Endodermal cell (in vitro differentiated cells): ENCODE measurements around the gene TMEM200A. TPM values are rescaled to one million over a fixed set of nuclear protein-coding genes. Genes with fewer than 3 reads are reported as not detected.

Experiments
- DNase-seq: peaks from one replicate; pipeline ENCODE4 v3.0.0-alpha.2; 2017
- H3K27ac ChIP-seq: 2 replicates; pipeline ENCODE4 v1.5.1; 2013; ENCODE audit warnings: mild to moderate bottlenecking, low read depth, low read length, moderate library complexity
- H3K27me3 ChIP-seq: 2 replicates; pipeline ENCODE4 v1.6.1; 2013; ENCODE audit warnings: mild to moderate bottlenecking, low read length, moderate library complexity; ENCODE audit not compliant: insufficient read depth, control insufficient read depth, poor library complexity, severe bottlenecking
- H3K36me3 ChIP-seq: 2 replicates; pipeline ENCODE4 v1.7.0; 2013; ENCODE audit warnings: mild to moderate bottlenecking, low read length, moderate library complexity; ENCODE audit not compliant: control insufficient read depth, insufficient read depth
- H3K4me1 ChIP-seq: one replicate; pipeline ENCODE4 v1.7.0; 2013; ENCODE audit warnings: low read length; ENCODE audit not compliant: control insufficient read depth, insufficient read depth
- H3K4me3 ChIP-seq: 2 replicates; pipeline ENCODE4 v1.5.1; 2013; ENCODE audit warnings: mild to moderate bottlenecking, low read length, moderate library complexity
- H3K9ac ChIP-seq: 2 replicates; pipeline ENCODE4 v1.6.1; 2013; ENCODE audit warnings: mild to moderate bottlenecking, low read length, moderate library complexity; ENCODE audit not compliant: poor library complexity, severe bottlenecking; ENCODE audit errors: extremely low read depth
- H3K9me3 ChIP-seq: 2 replicates; pipeline ENCODE4 v1.6.1; 2013; ENCODE audit warnings: mild to moderate bottlenecking, low read length, moderate library complexity; ENCODE audit not compliant: control insufficient read depth
- H3K27ac Mint-ChIP-seq: 2 replicates; pipeline ENCODE4 v1.8.0; 2020; ENCODE audit warnings: mixed read lengths
- H3K27me3 Mint-ChIP-seq: 2 replicates; pipeline ENCODE4 v1.8.0; 2021; ENCODE audit warnings: mild to moderate bottlenecking, mixed read lengths; ENCODE audit not compliant: insufficient read depth
- H3K36me3 Mint-ChIP-seq: 2 replicates; pipeline ENCODE4 v1.8.0; 2020; ENCODE audit warnings: low read depth, mixed read lengths
- H3K4me1 Mint-ChIP-seq: 2 replicates; pipeline ENCODE4 v1.8.0; 2020; ENCODE audit warnings: mixed read lengths
- H3K4me3 Mint-ChIP-seq: 2 replicates; pipeline ENCODE4 v1.8.0; 2020; ENCODE audit warnings: mild to moderate bottlenecking, moderate library complexity, mixed read lengths
- H3K9me3 Mint-ChIP-seq: 2 replicates; pipeline ENCODE4 v1.8.0; 2020; ENCODE audit warnings: mild to moderate bottlenecking, mixed read lengths
- CTCF ChIP-seq: fragments of 200-600 bp; sonication (generic); conservative IDR thresholded peaks from 2 replicates; pipeline ENCODE4 v1.5.0; 2021; ENCODE audit warnings: antibody characterized with exemption, mild to moderate bottlenecking
- WGBS, 2 experiments: methylation state at CpG; one replicate each; pipeline versions ENCODE4 v1.1.5 to v1.1.7; 2013; ENCODE audit warnings: missing lambda C conversion rate in 2 of 2, mixed read lengths in 1 of 2; ENCODE audit not compliant: insufficient coverage in 1 of 2, insufficient read length in 1 of 2; 5-methylcytosine and 5-hydroxymethylcytosine counted together
- total RNA-seq, 2 donors: library from RNA; stranded (reverse); fragmentation: NEBNext Ultra II Directional in 1 of 2; extraction: Animal tissue kit (Norgen Biotek cat#: 25700) in 1 of 2; gene quantifications; 2 replicates in 1 of 2; 3 replicates in 1 of 2; pipeline ENCODE4 v1.2.1, GENCODE V29; 2021

The TMEM200A gene
- total RNA-seq, 2 donors from 2014 or later = 6.4 to 7.6 TPM

GRCh38 chr6:130411481-130411880 is 45.7 kb downstream of the TMEM200A start:
- no peak for DNase-seq
- no peaks in the 10 kb centered on the region for H3K36me3 ChIP-seq
- H3K9ac ChIP-seq = no peak overlapping the region
- Mint-ChIP-seq H3K4me1 (peaks cover 10% of the 10 kb centered on the region), H3K27ac (no peak overlapping the region), H3K9me3 (peaks cover 9% of the 10 kb centered on the region), H3K27me3 (no peaks in the 10 kb centered on the region), H3K4me3 (no peak overlapping the region), H3K36me3 (peaks cover 5% of the 10 kb centered on the region)
- H3K4me1 ChIP-seq = no peaks in the 10 kb centered on the region
- H3K9me3 ChIP-seq = peaks cover 9% of the 10 kb centered on the region
- peaks cover 9% of the 10 kb centered on the region for H3K27me3 ChIP-seq
- no peak overlapping the region for H3K27ac ChIP-seq
- no peak overlapping the region for H3K4me3 ChIP-seq
- no peak for TF ChIP-seq CTCF
- 80 to 88% methylated on average over 1 to 2 of the region's 2 CpGs for WGBS, 2 experiments

GRCh38 chr6:130412556-130413290 is 46.9 kb downstream of the TMEM200A start:
- Histone ChIP-seq H3K4me1 (no peaks in the 10 kb centered on the region), H3K27me3 (peaks cover 9% of the 10 kb centered on the region), H3K27ac (no peak overlapping the region), H3K9me3 (peaks cover 9% of the 10 kb centered on the region), H3K36me3 (no peaks in the 10 kb centered on the region), H3K9ac (no peak overlapping the region), H3K4me3 (no peak overlapping the region)
- no peak for TF ChIP-seq CTCF
- Mint-ChIP-seq H3K4me1 (peaks cover 1% of the 10 kb centered on the region), H3K27me3 (no peaks in the 10 kb centered on the region), H3K36me3 (peaks cover 5% of the 10 kb centered on the region), H3K27ac (no peak overlapping the region), H3K9me3 (peaks cover 9% of the 10 kb centered on the region), H3K4me3 (no peak overlapping the region)
- DNase-seq = no peak
- whole genome bisulfite sequencing, 2 experiments = 81 to 100% methylated on average over 1 of the region's 1 CpG

GRCh38 chr6:130417951-130418350 is 52.1 kb downstream of the TMEM200A start:
- H3K9ac ChIP-seq = no peak overlapping the region
- no peaks in the 10 kb centered on the region for H3K36me3 ChIP-seq
- Mint-ChIP-seq H3K36me3 (peaks cover 2% of the 10 kb centered on the region), H3K27me3 (no peaks in the 10 kb centered on the region), H3K4me3 (no peak overlapping the region), H3K9me3 (no peaks in the 10 kb centered on the region), H3K27ac (no peak overlapping the region), H3K4me1 (no peaks in the 10 kb centered on the region)
- no peaks in the 10 kb centered on the region for H3K4me1 ChIP-seq
- no peak overlapping the region for H3K27ac ChIP-seq
- H3K4me3 ChIP-seq = no peak overlapping the region
- no peaks in the 10 kb centered on the region for H3K9me3 ChIP-seq
- no peaks in the 10 kb centered on the region for H3K27me3 ChIP-seq
- no peak for TF ChIP-seq CTCF
- DNase-seq = no peak
